ENCODE measurements around the gene ARHGAP26.

DNA sequence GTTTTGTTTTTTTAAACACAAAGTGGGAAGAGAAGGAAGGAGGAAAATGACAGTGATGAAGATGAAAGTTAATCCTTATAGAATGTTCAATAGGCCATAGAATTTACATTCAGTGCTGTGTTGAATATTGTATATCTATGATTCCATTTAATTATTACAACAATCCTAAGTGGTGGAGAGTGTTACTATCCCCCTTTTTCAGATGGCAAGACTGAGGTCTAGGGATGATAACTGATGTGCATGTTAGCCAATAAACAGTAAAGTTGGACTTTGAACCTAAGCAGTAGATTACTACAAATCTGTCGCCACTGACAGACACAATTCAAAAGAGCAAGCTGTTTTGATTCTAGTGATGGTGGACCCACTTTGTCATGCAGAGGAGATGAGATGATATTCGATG lies 237.9 kb downstream of the ARHGAP26 start:
- TF ChIP-seq, protein P1, sequence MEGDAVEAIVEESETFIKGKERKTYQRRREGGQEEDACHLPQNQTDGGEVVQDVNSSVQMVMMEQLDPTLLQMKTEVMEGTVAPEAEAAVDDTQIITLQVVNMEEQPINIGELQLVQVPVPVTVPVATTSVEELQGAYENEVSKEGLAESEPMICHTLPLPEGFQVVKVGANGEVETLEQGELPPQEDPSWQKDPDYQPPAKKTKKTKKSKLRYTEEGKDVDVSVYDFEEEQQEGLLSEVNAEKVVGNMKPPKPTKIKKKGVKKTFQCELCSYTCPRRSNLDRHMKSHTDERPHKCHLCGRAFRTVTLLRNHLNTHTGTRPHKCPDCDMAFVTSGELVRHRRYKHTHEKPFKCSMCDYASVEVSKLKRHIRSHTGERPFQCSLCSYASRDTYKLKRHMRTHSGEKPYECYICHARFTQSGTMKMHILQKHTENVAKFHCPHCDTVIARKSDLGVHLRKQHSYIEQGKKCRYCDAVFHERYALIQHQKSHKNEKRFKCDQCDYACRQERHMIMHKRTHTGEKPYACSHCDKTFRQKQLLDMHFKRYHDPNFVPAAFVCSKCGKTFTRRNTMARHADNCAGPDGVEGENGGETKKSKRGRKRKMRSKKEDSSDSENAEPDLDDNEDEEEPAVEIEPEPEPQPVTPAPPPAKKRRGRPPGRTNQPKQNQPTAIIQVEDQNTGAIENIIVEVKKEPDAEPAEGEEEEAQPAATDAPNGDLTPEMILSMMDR (optimal IDR thresholded peaks at IDR 0.05 in 1 of 3, IDR thresholded peaks at IDR 0.05 in 1 of 3, conservative IDR thresholded peaks at IDR 0.05 in 1 of 3; ENCODE audit: extremely low read depth in 1 of 3, insufficient read depth in 2 of 3, low read length in 3 of 3): no peak
- TF ChIP-seq EZH2 (IDR thresholded peaks at IDR 0.05; ENCODE audit: low read length): no peak

Measured in keratinocyte (primary cell).